H1 (cell line): ENCODE results near the gene ZNF429. TPM values are rescaled to one million over a fixed set of nuclear protein-coding genes. Genes with fewer than 3 reads are reported as not detected.

Source experiments
- RAD21 ChIP-seq, 2 experiments: IDR thresholded peaks in 1 of 2; conservative IDR thresholded peaks in 1 of 2; 2 replicates each; pipeline ENCODE4 v1.6.1; 2011; ENCODE audit warnings: low read depth in 2 of 2, low read length in 2 of 2, improper control_type of control experiment in 1 of 2, inconsistent platforms in 1 of 2, mild to moderate bottlenecking in 1 of 2, moderate library complexity in 1 of 2
- polyA plus RNA-seq, 7 experiments: library from polyadenylated mRNA; depleted of rRNA in 3 of 7; stranded (reverse) in 5 of 7; unstranded in 2 of 7; fragments of >200 nt in 5 of 7; fragments of 200-250 nt in 2 of 7; gene quantifications; 1 replicate in 5 of 7; 2 replicates in 1 of 7; 4 replicates in 1 of 7; pipeline versions ENCODE4 v1.2.1 to v1.2.3, GENCODE V29; 2011 to 2013; ENCODE audit warnings: missing spikeins in 2 of 7, mixed read lengths in 2 of 7
- total RNA-seq: library from RNA; stranded (reverse); fragmentation: NEBNext Ultra II Directional; extraction: Animal tissue kit (Norgen Biotek cat#: 25700); gene quantifications from 2 replicates; pipeline ENCODE4 v1.2.1, GENCODE V29; 2021

ZNF429 gene
- total and polyA plus RNA-seq, 2 of the 8 experiments (the other 6 are each of a cell fraction or from before 2014, with no cell fraction given), result 10.9 to 15.0 TPM

DNA sequence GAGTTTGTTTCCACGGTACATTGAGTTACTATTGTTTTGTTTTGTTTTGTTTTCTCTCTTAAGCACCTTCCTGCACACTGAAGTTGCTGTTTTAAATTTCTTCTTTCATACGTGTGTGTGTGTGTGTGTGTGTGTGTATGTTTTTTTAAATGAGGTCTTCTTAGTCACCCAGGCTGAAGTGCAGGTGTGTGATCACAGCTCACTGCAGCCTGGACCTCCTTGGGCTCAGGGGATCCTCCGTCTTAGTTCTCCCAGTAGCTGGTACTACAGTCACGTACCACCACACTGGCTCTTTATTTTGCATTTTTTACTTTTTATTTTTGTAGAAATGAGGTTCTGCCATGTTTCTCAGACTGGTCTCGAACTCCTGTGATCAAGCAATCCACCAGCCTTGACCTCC, 20.8 kb upstream of the ZNF429 start (continued):
- TF ChIP-seq RAD21 (IDR thresholded peaks at IDR 0.05 in 1 of 2, conservative IDR thresholded peaks at IDR 0.05 in 1 of 2; ENCODE audit: low read depth in 2 of 2, low read length in 2 of 2), result no peak
